Globus pallidus (tissue), 1 donor: ENCODE results near the gene NLRC4.
A peak's percentile ranks its signal among the peaks of the same experiment; 100 is the strongest.
"Not testable (repeated sequence)": the region's sequence is repeated elsewhere in the genome, so short reads cannot be mapped to it uniquely, and the experiment has no call there.

Experiments used
- DNase-seq: peaks from one replicate; pipeline ENCODE4 v3.0.0-alpha.2; 2015; ENCODE audit warnings: low spot score

NLRC4 gene

GRCh38 chr2:32264422-32265105, at the start of gene NLRC4:
TSS of gene NLRC4 (minus strand) at chr2:32264886. CDS start at chr2:32256775, 8,111 bp downstream.
- DNase-seq = peak; percentile 50

DNA sequence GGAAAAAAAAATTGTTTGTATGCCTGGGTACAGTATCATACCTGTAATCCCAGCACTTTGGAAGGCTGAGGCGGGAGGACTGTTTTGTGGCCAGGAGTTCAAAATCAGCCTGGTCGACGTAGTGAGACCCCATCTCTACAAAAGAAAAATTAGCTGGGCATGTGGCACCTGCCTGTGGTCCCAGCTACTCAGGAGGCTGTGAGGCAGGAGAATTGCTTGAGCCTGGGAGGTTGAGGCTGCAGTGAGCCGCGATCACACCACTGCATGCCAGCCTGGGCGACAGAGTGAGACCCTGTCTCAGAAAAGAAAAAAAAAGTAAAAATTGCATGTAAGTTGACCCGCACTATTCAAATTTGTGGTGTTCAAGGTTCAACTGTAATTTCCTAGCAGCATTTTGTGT, 45.9 kb upstream of the NLRC4 start:
- DNase-seq = no peak

GRCh38 chr2:32293966-32294562, 29.4 kb upstream of the NLRC4 start:
- DNase-seq = not testable (repeated sequence)

- not testable (repeated sequence) for DNase-seq
Measured at GRCh38 chr2:32293493-32293892, 28.8 kb upstream of the NLRC4 start.

DNA sequence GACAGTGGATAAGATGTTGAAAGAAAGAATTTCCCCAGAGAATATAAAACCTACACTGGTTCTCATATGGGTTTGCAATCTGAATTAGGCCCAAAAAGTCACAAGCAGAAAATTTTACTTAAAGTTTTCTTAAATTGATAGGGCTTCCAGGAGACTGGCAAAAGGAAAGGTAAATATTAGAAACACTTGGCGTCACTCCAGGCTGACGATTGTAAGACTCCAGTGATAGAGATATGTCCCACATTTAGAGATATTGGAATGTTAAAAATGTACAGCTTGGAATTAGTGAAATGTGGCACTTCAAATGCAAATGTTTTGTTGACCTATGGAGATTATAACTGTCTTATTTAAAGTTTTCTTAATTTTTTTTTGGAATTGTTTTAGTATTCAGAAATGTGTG, 27.1 kb upstream of the NLRC4 start:
- no peak for DNase-seq

GRCh38 chr2:32290000-32290339, 25.3 kb upstream of the NLRC4 start:
- DNase-seq = no peak

GRCh38 chr2:32289165-32289999, 24.7 kb upstream of the NLRC4 start:
- no peak for DNase-seq

- no peak for DNase-seq
Measured at GRCh38 chr2:32284321-32284720, 19.6 kb upstream of the NLRC4 start.

DNA sequence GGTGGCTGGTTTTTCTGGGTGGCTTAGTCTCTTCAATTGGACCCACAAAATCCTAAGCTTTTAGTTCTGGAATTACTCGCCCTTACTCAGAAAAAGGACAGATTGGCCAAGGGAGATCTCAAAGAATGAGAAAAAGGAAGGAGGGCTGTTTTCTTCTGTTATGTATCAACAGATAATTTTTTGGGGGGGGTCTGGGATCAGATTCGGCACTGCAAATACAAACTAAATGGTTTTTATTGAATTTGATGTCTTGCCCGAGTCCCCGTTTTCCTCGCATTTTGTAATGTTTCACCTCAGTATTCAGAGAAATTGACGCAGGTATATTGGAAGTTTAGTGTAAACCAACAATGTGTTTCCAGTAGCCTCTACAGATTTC, 13.8 kb upstream of the NLRC4 start:
- DNase-seq = no peak

DNA sequence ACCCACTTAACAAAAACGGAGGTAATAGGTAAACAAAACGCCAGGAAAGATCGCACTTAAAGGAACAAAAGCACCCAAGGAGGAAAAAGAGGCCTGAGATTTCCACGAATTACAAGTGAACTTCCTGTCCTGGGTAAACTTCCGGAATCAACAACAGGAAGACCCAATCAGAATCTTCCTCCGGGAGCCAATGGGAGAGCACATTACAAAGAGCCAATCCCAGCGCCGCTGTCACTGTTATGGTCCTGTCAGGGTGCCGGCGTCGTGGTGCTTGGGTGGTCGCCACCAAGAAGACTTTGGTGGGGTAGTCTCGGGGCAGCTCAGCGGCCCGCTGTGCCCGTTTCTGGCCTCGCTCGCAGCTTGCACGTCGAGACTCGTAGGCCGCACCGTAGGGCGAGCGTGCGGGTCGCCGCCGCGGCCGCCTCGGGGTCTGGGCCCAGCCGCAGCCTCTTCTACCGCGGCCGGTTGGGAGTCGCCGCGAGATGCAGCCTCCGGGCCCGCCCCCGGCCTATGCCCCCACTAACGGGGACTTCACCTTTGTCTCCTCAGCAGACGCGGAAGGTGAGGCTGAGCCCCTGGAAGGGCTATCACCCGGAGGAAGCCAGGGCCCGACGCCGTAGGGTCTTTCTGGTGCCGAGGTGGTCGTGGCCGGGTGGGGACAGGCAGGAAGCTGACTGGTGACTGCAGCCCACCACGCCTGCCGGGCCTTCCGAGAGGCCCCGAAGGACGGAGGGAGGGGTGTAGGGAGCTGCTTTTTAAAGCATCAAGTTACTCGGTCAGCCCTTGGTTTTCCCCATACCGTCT, 13.2 kb upstream of the NLRC4 start, which contains the start of gene YIPF4:
YIPF4 (plus strand) TSS at position 231 of the 804 bp plus-strand sequence; CDS start at position 483, 252 bp downstream.
- peak; percentile 92 for DNase-seq

GRCh38 chr2:32277363-32277673, 12.6 kb upstream of the NLRC4 start:
- DNase-seq = no peak

DNA sequence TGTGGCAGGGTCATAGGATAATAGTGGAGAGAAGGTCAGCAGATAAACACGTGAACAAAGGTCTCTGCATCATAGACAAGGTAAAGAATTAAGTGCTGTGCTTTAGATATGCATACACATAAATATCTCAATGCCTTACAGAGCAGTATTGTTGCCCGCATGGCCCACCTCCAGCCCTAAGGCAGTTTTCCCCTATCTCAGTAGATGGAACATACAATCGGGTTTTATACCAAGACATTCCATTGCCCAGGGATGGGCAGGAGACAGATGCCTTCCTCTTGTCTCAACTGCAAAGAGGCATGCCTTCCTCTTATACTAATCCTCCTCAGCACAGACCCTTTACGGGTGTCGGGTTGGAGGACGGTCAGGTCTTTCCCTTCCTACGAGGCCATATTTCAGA, 11.1 kb upstream of the NLRC4 start:
- not testable (repeated sequence) for DNase-seq

- DNase-seq = no peak
Measured at GRCh38 chr2:32274289-32274688, 9.6 kb upstream of the NLRC4 start.

DNA sequence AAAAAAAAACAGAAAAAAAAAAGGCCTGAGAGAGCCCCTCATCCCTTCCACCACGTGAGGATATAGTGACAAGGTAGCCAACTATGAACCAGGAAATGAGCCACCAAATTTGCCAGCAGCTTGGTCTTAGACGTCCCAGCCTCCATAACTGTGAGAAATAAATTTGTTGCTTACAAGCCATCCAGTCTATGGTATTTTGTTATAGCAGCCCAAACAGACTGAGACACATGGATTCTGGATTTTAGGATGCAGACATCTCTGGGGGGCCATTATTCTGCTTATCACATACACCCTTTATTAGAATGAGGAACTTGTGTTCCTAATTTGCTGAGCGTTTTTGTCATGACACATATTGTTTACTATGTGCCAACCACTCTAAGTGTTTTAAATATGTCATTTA, 7.6 kb upstream of the NLRC4 start:
- DNase-seq = no peak

- no peak for DNase-seq
Measured at GRCh38 chr2:32271063-32271462, 6.4 kb upstream of the NLRC4 start.

- DNase-seq = peak; percentile 46
Measured at GRCh38 chr2:32262105-32262504, 2.6 kb downstream of the NLRC4 start.

GRCh38 chr2:32260376-32260775, 4.3 kb downstream of the NLRC4 start:
- no peak for DNase-seq

- no peak for DNase-seq
Measured at GRCh38 chr2:32258242-32258641, 6.4 kb downstream of the NLRC4 start.

- DNase-seq = no peak
Measured at GRCh38 chr2:32250290-32250689, 14.4 kb downstream of the NLRC4 start.

- DNase-seq = no peak
Measured at GRCh38 chr2:32249731-32250236, 14.9 kb downstream of the NLRC4 start.

DNA sequence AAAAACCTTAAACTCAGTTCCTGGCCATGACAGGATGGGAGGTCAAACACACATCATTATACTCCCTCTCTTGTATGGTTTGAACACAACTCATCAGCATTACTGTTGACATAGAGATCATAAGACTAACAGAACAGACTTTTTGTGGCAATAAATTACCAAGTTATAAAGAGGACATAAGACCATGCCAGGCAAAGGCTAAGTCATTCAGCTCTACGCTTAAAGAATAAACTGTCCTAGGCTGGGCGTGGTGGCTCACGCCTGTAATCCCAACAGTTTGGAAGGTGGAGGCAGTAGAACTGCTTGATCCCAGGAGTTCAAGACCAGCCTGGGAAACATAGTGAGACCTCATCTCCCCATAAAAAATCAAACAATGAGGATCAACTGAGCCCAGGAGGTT, 16.4 kb downstream of the NLRC4 start:
- no peak for DNase-seq

DNA sequence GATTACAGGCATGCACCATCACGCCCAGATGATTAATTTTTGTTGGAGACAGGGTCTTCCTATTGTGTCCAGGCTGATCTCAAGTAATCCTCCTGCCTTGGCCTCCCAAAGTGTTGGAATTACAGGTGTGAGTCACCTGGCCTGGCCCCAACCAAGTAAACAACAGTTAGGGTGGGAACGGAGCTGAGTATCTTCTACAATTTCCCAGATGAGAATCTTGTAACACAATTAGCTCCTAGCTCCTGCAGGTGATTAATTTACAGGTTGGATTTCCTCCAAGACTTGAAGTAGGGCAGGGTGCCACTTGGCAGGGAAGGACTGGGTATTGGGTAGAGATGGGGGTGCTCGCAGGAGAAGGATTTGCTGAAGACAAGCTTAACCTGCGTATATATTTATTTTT, 17.8 kb downstream of the NLRC4 start:
- DNase-seq = no peak
